K562 treated with DMSO at 1 percent for 4 hours (cell line): Measurements from ENCODE around the gene KCNV2. TPM values are rescaled to one million over a fixed set of nuclear protein-coding genes. Genes with fewer than 3 reads are reported as not detected.

Experiments
- total RNA-seq: library from RNA; unstranded; fragments of 300-600 nt; gene quantifications from 2 replicates; pipeline ENCODE4 v1.2.3, GENCODE V29; 2022; ENCODE audit not compliant: insufficient read depth

The KCNV2 gene
- total RNA-seq: not detected in 2 replicates

DNA sequence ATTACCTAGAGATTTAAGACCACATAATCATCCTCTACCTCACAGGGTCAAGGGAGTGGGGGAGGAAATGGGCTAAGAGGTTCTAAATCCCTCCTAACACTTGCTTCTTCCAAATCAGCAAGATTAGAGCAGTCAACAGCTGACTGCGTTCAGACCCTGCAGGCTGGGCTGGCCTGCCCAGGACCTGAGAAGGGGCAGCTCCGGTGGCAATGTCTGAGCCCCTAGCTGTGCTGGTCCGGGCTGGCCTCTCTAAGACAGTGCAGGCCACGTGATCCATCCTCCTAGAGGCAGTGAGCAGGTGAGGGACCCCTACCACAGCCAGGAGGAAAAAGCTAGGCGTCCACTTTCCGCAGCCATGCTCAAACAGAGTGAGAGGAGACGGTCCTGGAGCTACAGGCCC is at the start of gene KCNV2:
Gene KCNV2 (plus strand): TSS at position 126 of the 400 bp plus-strand sequence. CDS start 230 bp downstream, at position 356.

Other genes starting within 250 kb of the KCNV2 start
- gene VLDLR, start 95.7 kb upstream of the KCNV2 start, total RNA-seq: 0.97 and 1.8 TPM in 2 replicates
- 4.4 and 5.5 TPM in 2 replicates for gene PUM3, start 126.6 kb downstream of the KCNV2 start, total RNA-seq